SK-N-SH (cell line): ENCODE data around the gene XPR1. TPM values are rescaled to one million over a fixed set of nuclear protein-coding genes. Genes with fewer than 3 reads are reported as not detected.

Experiments used
- CTCF ChIA-PET: fragments of 300-600, 350-600 bp; formaldehyde crosslinking; extraction: SDS; loops from one replicate; lab custom pipeline; 2021; lab: Yijun Ruan, JAX
- POLR2A ChIA-PET: fragments of 350-600 bp; sonication (Branson Sonifier 250); formaldehyde crosslinking; extraction: SDS; loops from one replicate; lab custom pipeline; 2020; ENCODE audit warnings: antibody characterized with exemption, inconsistent platforms; lab: Yijun Ruan, JAX
- DNase-seq: peaks from one replicate; pipeline ENCODE4 v3.0.0; 2012
- H2AFZ ChIP-seq: fragments of 200-600 bp; sonication (generic); 2 replicates; pipeline ENCODE4 v1.8.1; 2016; ENCODE audit warnings: antibody characterized with exemption, mild to moderate bottlenecking, low read depth
- H3F3A ChIP-seq: fragments of 200-600 bp; sonication (generic); replicated peaks from 2 replicates; pipeline ENCODE3; 2016; ENCODE audit warnings: antibody characterized with exemption, mild to moderate bottlenecking; ENCODE audit not compliant: insufficient read depth
- H3K27ac ChIP-seq, 2 experiments: fragments of 200-500 bp in 1 of 2; fragments of 200-600 bp in 1 of 2; sonication (Bioruptor generic) in 1 of 2; sonication (generic), shearing (Covaris generic) in 1 of 2; 2 replicates each; pipeline versions ENCODE4 v1.5.1 to v1.6.1; 2014 to 2016; ENCODE audit warnings: low read depth in 2 of 2, inconsistent platforms in 1 of 2, low read length in 1 of 2, mild to moderate bottlenecking in 1 of 2, mixed read lengths in 1 of 2
- H3K27me3 ChIP-seq: fragments of 200-600 bp; sonication (generic), shearing (Covaris generic); 2 replicates; pipeline ENCODE4 v1.6.1; 2016; ENCODE audit warnings: mixed run types; ENCODE audit not compliant: insufficient read depth
- H3K36me3 ChIP-seq, 2 experiments: fragments of 200-500 bp in 1 of 2; fragments of 200-600 bp in 1 of 2; sonication (Bioruptor generic) in 1 of 2; sonication (generic) in 1 of 2; replicated peaks in 1 of 2; 2 replicates each; pipeline versions ENCODE3 to v1.5.1; 2014 to 2016; ENCODE audit warnings: low read length in 1 of 2, mild to moderate bottlenecking in 1 of 2; ENCODE audit not compliant: insufficient read depth in 2 of 2, control insufficient read depth in 1 of 2
- H3K4me1 ChIP-seq, 2 experiments: fragments of 200-500 bp in 1 of 2; fragments of 200-600 bp in 1 of 2; sonication (Bioruptor generic) in 1 of 2; sonication (generic), shearing (Covaris generic) in 1 of 2; 2 replicates each; pipeline versions ENCODE4 v1.5.1 to v1.6.1; 2014 to 2016; ENCODE audit warnings: low read depth in 1 of 2, low read length in 1 of 2, mixed run types in 1 of 2; ENCODE audit not compliant: insufficient read depth in 2 of 2, control insufficient read depth in 1 of 2
- H3K4me2 ChIP-seq: fragments of 200-600 bp; sonication (generic), shearing (Covaris generic); 2 replicates; pipeline ENCODE4 v1.6.1; 2017; ENCODE audit warnings: mixed run types
- H3K4me3 ChIP-seq, 2 experiments: fragments of 200-500 bp in 1 of 2; fragments of 200-600 bp in 1 of 2; sonication (Bioruptor generic) in 1 of 2; sonication (generic), shearing (Covaris generic) in 1 of 2; 2 replicates each; pipeline versions ENCODE4 v1.5.1 to v1.8.1; 2014 to 2016; ENCODE audit warnings: low read depth in 2 of 2, inconsistent platforms in 1 of 2, low read length in 1 of 2, mild to moderate bottlenecking in 1 of 2, mixed read lengths in 1 of 2, moderate library complexity in 1 of 2
- H3K79me2 ChIP-seq: fragments of 200-600 bp; sonication (generic); 2 replicates; pipeline ENCODE4 v1.8.1; 2017; ENCODE audit warnings: mild to moderate bottlenecking; ENCODE audit not compliant: insufficient read depth
- H3K9ac ChIP-seq: fragments of 200-600 bp; sonication (generic); 2 replicates; pipeline ENCODE4 v1.6.1; 2017; ENCODE audit warnings: mixed run types
- H3K9me2 ChIP-seq: fragments of 200-600 bp; sonication (generic); 2 replicates; pipeline ENCODE4 v1.6.1; 2017; ENCODE audit warnings: mixed run types
- H3K9me3 ChIP-seq: fragments of 200-600 bp; sonication (generic); 2 replicates; pipeline ENCODE4 v1.6.1; 2017; ENCODE audit warnings: mixed run types, mild to moderate bottlenecking, moderate library complexity
- H4K20me1 ChIP-seq: fragments of 200-600 bp; sonication (generic); 2 replicates; pipeline ENCODE4 v1.6.1; 2017; ENCODE audit warnings: mild to moderate bottlenecking, mixed run types; ENCODE audit not compliant: insufficient read depth
- ELF1 ChIP-seq: IDR thresholded peaks from 2 replicates; pipeline ENCODE4 v1.4.0; 2012
- FOSL2 ChIP-seq: IDR thresholded peaks from 2 replicates; pipeline ENCODE4 v1.4.0; 2012; ENCODE audit warnings: low read depth, mild to moderate bottlenecking, moderate library complexity, borderline replicate concordance
- FOXM1 ChIP-seq: IDR thresholded peaks from 2 replicates; pipeline ENCODE4 v1.4.0; 2012; ENCODE audit warnings: low read depth, mild to moderate bottlenecking
- GATA2 ChIP-seq: sonication (generic); formaldehyde crosslinking; IDR thresholded peaks from 2 replicates; pipeline ENCODE4 v1.5.0; 2020; ENCODE audit warnings: mild to moderate bottlenecking, missing genetic modification reagents
- MEF2A ChIP-seq: IDR thresholded peaks from 2 replicates; pipeline ENCODE4 v1.4.0; 2012; ENCODE audit warnings: low read depth, borderline replicate concordance
- NRF1 ChIP-seq: IDR thresholded peaks from 2 replicates; pipeline ENCODE4 v1.6.1; 2012; ENCODE audit warnings: low read depth, mild to moderate bottlenecking, low read length
- RAD21 ChIP-seq: IDR thresholded peaks from 2 replicates; pipeline ENCODE4 v1.6.1; 2012; ENCODE audit warnings: mild to moderate bottlenecking, low read length
- RCOR1 ChIP-seq: fragments of 150-350 bp; IDR thresholded peaks from 2 replicates; pipeline ENCODE4 v1.6.1; 2017; ENCODE audit warnings: antibody characterized with exemption, low read length
- RXRA ChIP-seq: IDR thresholded peaks from 2 replicates; pipeline ENCODE4 v1.4.0; 2012; ENCODE audit warnings: low read depth, mild to moderate bottlenecking, borderline replicate concordance
- SIN3A ChIP-seq: IDR thresholded peaks from 2 replicates; pipeline ENCODE4 v1.6.1; 2012; ENCODE audit warnings: low read depth, mild to moderate bottlenecking, low read length, moderate library complexity, borderline replicate concordance
- YY1 ChIP-seq: IDR thresholded peaks from 2 replicates; pipeline ENCODE4 v1.4.0; 2012; ENCODE audit warnings: low read depth, mild to moderate bottlenecking
- WGBS: methylation state at CpG from one replicate; pipeline ENCODE4 v1.1.6; 2017; ENCODE audit warnings: low lambda C conversion rate; 5-methylcytosine and 5-hydroxymethylcytosine counted together
- polyA plus RNA-seq, 3 experiments: library from polyadenylated mRNA; depleted of rRNA; stranded (reverse); fragments of >200 nt; gene quantifications; 2 replicates each; pipeline ENCODE4 v1.2.3, GENCODE V29; 2012
- TF ChIP-seq, protein P1 (sequence below): fragments of 200-600 bp; sonication (generic); IDR thresholded peaks from 2 replicates; pipeline ENCODE4 v1.6.1; 2017; ENCODE audit warnings: antibody characterized with exemption, mild to moderate bottlenecking, moderate library complexity
- TF ChIP-seq, protein P2 (sequence below): IDR thresholded peaks from 2 replicates; pipeline ENCODE4 v1.4.0; 2012; ENCODE audit warnings: low read depth, borderline replicate concordance
- TF ChIP-seq, protein P3 (sequence below): IDR thresholded peaks from 2 replicates; pipeline ENCODE4 v1.6.1; 2012; ENCODE audit warnings: mild to moderate bottlenecking, low read depth, low read length, moderate library complexity

The XPR1 gene
- polyA plus RNA-seq, 1 of the 3 experiments (the other 2 are of a cell fraction) = 7.9 TPM

DNA sequence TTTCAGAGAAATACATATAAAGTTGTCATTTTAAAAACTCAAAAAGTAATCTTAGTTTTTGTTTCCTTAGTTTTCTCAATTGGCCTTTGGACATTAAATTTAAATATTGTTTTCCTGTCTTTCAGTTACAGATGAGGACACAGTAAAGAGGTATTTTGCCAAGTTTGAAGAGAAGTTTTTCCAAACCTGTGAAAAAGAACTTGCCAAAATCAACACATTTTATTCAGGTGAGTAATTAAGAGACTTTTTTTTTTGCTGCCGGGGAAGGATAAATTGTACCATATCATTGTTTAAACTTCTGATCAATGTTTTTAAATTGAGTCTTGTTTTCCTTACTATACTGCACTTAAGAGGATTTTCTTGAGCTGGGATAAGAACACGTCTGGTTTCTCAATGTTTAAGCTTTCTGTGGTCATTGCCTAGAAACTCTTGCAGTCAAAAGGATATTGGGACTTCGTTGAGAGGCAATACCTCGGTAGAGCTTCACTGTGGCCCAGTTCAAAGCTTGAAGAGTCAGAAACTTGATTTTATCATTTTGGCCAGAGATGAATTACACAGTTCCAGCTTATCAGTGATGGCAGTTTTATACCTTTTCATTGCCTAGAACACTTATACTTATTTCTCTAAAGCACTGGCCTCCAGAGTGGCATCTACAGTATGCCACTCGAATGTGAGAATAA, 155.9 kb downstream of the XPR1 start:
- Histone ChIP-seq H3K4me1 (peaks cover 0 to 2% of the 10 kb centered on the region in 2 experiments; a peak in 2 of 4 replicates), H3K27ac (no peak overlapping the region), H2AFZ (no peak overlapping the region), H4K20me1 (no peaks in the 10 kb centered on the region), H3K9me3 (no peaks in the 10 kb centered on the region), H3K9ac (no peak overlapping the region), H3K9me2 (no peaks in the 10 kb centered on the region), H3F3A (no peaks in the 10 kb centered on the region), H3K27me3 (no peaks in the 10 kb centered on the region), H3K36me3 (peaks cover 0 to 7% of the 10 kb centered on the region in 2 experiments), H3K4me3 (no peak overlapping the region), H3K4me2 (no peak overlapping the region), H3K79me2 (peaks cover 2% of the 10 kb centered on the region; the same call in 1 of the 2 replicates)
- TF ChIP-seq, protein P1, sequence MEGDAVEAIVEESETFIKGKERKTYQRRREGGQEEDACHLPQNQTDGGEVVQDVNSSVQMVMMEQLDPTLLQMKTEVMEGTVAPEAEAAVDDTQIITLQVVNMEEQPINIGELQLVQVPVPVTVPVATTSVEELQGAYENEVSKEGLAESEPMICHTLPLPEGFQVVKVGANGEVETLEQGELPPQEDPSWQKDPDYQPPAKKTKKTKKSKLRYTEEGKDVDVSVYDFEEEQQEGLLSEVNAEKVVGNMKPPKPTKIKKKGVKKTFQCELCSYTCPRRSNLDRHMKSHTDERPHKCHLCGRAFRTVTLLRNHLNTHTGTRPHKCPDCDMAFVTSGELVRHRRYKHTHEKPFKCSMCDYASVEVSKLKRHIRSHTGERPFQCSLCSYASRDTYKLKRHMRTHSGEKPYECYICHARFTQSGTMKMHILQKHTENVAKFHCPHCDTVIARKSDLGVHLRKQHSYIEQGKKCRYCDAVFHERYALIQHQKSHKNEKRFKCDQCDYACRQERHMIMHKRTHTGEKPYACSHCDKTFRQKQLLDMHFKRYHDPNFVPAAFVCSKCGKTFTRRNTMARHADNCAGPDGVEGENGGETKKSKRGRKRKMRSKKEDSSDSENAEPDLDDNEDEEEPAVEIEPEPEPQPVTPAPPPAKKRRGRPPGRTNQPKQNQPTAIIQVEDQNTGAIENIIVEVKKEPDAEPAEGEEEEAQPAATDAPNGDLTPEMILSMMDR = no peak
- TF ChIP-seq FOSL2 (no peak), RXRA (no peak), YY1 (no peak), RAD21 (no peak), NRF1 (no peak), RCOR1 (no peak), GATA2 (CRISPR knock-in tag) (no peak), FOXM1 (no peak), SIN3A (no peak), MEF2A (no peak), ELF1 (no peak)
- TF ChIP-seq, protein P2, sequence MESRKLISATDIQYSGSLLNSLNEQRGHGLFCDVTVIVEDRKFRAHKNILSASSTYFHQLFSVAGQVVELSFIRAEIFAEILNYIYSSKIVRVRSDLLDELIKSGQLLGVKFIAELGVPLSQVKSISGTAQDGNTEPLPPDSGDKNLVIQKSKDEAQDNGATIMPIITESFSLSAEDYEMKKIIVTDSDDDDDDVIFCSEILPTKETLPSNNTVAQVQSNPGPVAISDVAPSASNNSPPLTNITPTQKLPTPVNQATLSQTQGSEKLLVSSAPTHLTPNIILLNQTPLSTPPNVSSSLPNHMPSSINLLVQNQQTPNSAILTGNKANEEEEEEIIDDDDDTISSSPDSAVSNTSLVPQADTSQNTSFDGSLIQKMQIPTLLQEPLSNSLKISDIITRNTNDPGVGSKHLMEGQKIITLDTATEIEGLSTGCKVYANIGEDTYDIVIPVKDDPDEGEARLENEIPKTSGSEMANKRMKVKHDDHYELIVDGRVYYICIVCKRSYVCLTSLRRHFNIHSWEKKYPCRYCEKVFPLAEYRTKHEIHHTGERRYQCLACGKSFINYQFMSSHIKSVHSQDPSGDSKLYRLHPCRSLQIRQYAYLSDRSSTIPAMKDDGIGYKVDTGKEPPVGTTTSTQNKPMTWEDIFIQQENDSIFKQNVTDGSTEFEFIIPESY = no peak
- TF ChIP-seq, protein P3, sequence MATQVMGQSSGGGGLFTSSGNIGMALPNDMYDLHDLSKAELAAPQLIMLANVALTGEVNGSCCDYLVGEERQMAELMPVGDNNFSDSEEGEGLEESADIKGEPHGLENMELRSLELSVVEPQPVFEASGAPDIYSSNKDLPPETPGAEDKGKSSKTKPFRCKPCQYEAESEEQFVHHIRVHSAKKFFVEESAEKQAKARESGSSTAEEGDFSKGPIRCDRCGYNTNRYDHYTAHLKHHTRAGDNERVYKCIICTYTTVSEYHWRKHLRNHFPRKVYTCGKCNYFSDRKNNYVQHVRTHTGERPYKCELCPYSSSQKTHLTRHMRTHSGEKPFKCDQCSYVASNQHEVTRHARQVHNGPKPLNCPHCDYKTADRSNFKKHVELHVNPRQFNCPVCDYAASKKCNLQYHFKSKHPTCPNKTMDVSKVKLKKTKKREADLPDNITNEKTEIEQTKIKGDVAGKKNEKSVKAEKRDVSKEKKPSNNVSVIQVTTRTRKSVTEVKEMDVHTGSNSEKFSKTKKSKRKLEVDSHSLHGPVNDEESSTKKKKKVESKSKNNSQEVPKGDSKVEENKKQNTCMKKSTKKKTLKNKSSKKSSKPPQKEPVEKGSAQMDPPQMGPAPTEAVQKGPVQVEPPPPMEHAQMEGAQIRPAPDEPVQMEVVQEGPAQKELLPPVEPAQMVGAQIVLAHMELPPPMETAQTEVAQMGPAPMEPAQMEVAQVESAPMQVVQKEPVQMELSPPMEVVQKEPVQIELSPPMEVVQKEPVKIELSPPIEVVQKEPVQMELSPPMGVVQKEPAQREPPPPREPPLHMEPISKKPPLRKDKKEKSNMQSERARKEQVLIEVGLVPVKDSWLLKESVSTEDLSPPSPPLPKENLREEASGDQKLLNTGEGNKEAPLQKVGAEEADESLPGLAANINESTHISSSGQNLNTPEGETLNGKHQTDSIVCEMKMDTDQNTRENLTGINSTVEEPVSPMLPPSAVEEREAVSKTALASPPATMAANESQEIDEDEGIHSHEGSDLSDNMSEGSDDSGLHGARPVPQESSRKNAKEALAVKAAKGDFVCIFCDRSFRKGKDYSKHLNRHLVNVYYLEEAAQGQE = no peak
- CTCF ChIA-PET = no interaction called here
- POLR2A ChIA-PET = no interaction called here
- DNase-seq = no peak
- WGBS = 94% methylated on average over 5 of the region's 5 CpGs
